ENCODE data around the gene FAAP20. TPM values are rescaled to one million over a fixed set of nuclear protein-coding genes. Genes with fewer than 3 reads are reported as not detected.

FAAP20 gene
- total and polyA plus RNA-seq, 9 of the 15 experiments (the other 6 are each of a cell fraction or from before 2014, with no cell fraction given) = 0.58 to 143 (median 9.9) TPM

DNA sequence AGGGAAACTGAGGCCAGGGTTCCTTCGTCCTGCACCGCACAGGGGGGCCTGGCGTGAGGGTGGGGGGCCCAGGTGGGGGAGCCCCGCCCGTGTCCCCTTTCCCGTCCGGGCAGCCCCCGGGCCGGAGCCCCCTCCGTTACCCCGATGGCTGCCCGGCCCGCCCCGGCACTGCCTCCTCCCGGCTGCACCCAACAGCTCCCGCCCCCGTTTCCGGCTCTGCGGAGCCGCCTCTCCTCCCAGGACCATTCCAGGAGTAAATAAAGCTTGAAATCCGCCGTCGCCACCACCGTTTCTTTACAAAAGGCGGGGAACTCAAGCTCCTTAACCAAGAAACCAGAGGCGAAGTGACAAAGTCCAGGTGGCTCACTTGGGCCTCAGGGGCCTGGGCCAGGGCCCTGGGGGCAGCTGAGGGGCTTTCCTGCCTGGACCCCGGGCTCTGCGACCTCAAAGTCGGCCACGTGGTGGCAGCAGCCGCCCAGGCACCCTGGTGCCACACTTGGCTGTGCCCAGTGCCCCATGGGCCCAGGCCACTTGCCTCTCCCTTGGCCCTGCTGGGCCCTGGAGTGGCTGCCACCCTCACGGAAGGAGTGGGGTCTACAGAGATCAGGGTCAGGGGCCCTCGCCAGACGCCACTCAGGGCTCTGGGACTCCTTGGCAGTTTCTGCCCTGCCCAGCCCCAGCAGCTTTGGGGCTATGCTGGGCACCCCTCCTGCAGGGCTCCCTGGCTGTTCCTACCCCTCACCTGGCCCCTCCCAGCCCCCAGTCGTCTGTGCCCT, 514 bp upstream of the FAAP20 start:
- H3K4me3 ChIP-seq = peak overlapping the region; percentile 54
- in situ Hi-C loops (cut with MboI) = loop anchor here (5.0 to 25.0 kb wide), 3 partner anchors 37 to 342 kb away; partner anchors contain the start of genes HES5 and PANK4
- peak; percentile 77 to 93 (median 87) for DNase-seq (ENCODE audit: extremely low read depth in 1 of 4, low spot score in 3 of 4)
- peak overlapping the region; percentile 78 for H2AFZ ChIP-seq (ENCODE audit: low read depth, low read length)
- H3K4me1 ChIP-seq (replicated peaks in 1 of 2; ENCODE audit: control insufficient read depth in 2 of 2, insufficient read depth in 2 of 2, low read length in 2 of 2) = peaks cover 39 to 85% of the 10 kb centered on the region in 2 experiments
- H3K27me3 ChIP-seq (ENCODE audit: control insufficient read depth in 2 of 2, insufficient read depth in 2 of 2, low read length in 2 of 2) = no peaks in the 10 kb centered on the region
- peak overlapping the region; percentile 67 to 87 for H3K9ac ChIP-seq (ENCODE audit: insufficient read depth in 1 of 2, low read depth in 2 of 2, low read length in 2 of 2)
- ChIA-PET POLR2A (interaction anchor here (0.6 to 1.5 kb wide), 15 partner anchors 10 to 277 kb away, joined by 3 to 8 read pairs (median 4); partner anchors contain the start of genes MORN1, RER1 and SKI), CTCF (ENCODE audit: low intra/inter-chr PET ratio) (interaction anchor here (0.6 to 3.6 kb wide), 4 partner anchors 120 to 327 kb away, joined by 4 to 44 read pairs (median 6); no protein-coding TSS in a partner anchor)
- H3K79me2 ChIP-seq (ENCODE audit: control insufficient read depth, insufficient read depth, low read length) = peaks cover 53% of the 10 kb centered on the region
- no TSS peak for BruUV-seq (replicated peaks)
- no peaks in the 10 kb centered on the region for H3K9me1 ChIP-seq (ENCODE audit: control insufficient read depth, insufficient read depth, low read length)
- H3K36me3 ChIP-seq (ENCODE audit: control insufficient read depth, insufficient read depth, low read length) = peaks cover 25% of the 10 kb centered on the region; the same call in 2 of the 3 replicates
- ATAC-seq = peak; percentile 81
- peak overlapping the region; percentile 75 for H3K27ac ChIP-seq (ENCODE audit: extremely low read depth, low read depth, low read length)
- H3K4me2 ChIP-seq (ENCODE audit: insufficient read depth, low read length) = peak overlapping the region; percentile 76
- H3K9me3 ChIP-seq (replicated peaks; ENCODE audit: control insufficient read depth, insufficient read depth, low read depth, low read length) = no peaks in the 10 kb centered on the region
- FAIRE-seq = peak; percentile 82
- WGBS (ENCODE audit: insufficient coverage, low coverage, missing lambda C conversion rate) = 6% methylated on average over 15 of the region's 35 CpGs
- no peaks in the 10 kb centered on the region for H4K20me1 ChIP-seq (replicated peaks; ENCODE audit: control insufficient read depth, insufficient read depth, low read length)
- intact Hi-C loops (cut with micrococcal nuclease) = loop anchor here (1.0 to 10.0 kb wide), 3 partner anchors 122 to 350 kb away; no protein-coding TSS in a partner anchor
- TF ChIP-seq CBX3 (IDR thresholded peaks at IDR 0.05; ENCODE audit: borderline replicate concordance in 1 of 2, low read length in 2 of 2) (peak in 1 of 2 experiments; percentile 44; a peak in 1 of 3 replicates), LEF1 (IDR thresholded peaks at IDR 0.05) (peak; percentile 20; the same call in 1 of the 2 replicates), NEUROD1 (IDR thresholded peaks at IDR 0.05; ENCODE audit: borderline replicate concordance, low read depth, low read length, partially characterized antibody) (peak; percentile 47), ELF4 (CRISPR knock-in tag; IDR thresholded peaks at IDR 0.05) (peak; percentile 56), KLF1 (tag; IDR thresholded peaks at IDR 0.05) (peak; percentile 77), MTA3 (IDR thresholded peaks at IDR 0.05; ENCODE audit: borderline replicate concordance) (peak; percentile 95), ARID2 (IDR thresholded peaks at IDR 0.05) (peak; percentile 84; the same call in 1 of the 2 replicates)
- TF ChIP-seq, protein P1, sequence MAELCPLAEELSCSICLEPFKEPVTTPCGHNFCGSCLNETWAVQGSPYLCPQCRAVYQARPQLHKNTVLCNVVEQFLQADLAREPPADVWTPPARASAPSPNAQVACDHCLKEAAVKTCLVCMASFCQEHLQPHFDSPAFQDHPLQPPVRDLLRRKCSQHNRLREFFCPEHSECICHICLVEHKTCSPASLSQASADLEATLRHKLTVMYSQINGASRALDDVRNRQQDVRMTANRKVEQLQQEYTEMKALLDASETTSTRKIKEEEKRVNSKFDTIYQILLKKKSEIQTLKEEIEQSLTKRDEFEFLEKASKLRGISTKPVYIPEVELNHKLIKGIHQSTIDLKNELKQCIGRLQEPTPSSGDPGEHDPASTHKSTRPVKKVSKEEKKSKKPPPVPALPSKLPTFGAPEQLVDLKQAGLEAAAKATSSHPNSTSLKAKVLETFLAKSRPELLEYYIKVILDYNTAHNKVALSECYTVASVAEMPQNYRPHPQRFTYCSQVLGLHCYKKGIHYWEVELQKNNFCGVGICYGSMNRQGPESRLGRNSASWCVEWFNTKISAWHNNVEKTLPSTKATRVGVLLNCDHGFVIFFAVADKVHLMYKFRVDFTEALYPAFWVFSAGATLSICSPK (IDR thresholded peaks at IDR 0.05; ENCODE audit: borderline replicate concordance) = no peak
- TF ChIP-seq, protein P2, sequence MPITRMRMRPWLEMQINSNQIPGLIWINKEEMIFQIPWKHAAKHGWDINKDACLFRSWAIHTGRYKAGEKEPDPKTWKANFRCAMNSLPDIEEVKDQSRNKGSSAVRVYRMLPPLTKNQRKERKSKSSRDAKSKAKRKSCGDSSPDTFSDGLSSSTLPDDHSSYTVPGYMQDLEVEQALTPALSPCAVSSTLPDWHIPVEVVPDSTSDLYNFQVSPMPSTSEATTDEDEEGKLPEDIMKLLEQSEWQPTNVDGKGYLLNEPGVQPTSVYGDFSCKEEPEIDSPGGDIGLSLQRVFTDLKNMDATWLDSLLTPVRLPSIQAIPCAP (CRISPR knock-in tag; IDR thresholded peaks at IDR 0.05; ENCODE audit: borderline replicate concordance) = no peak
- TF ChIP-seq, protein P3, sequence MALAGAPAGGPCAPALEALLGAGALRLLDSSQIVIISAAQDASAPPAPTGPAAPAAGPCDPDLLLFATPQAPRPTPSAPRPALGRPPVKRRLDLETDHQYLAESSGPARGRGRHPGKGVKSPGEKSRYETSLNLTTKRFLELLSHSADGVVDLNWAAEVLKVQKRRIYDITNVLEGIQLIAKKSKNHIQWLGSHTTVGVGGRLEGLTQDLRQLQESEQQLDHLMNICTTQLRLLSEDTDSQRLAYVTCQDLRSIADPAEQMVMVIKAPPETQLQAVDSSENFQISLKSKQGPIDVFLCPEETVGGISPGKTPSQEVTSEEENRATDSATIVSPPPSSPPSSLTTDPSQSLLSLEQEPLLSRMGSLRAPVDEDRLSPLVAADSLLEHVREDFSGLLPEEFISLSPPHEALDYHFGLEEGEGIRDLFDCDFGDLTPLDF (CRISPR knock-in tag; IDR thresholded peaks at IDR 0.05) = peak; percentile 64
- TF ChIP-seq, protein P4, sequence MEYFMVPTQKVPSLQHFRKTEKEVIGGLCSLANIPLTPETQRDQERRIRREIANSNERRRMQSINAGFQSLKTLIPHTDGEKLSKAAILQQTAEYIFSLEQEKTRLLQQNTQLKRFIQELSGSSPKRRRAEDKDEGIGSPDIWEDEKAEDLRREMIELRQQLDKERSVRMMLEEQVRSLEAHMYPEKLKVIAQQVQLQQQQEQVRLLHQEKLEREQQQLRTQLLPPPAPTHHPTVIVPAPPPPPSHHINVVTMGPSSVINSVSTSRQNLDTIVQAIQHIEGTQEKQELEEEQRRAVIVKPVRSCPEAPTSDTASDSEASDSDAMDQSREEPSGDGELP (CRISPR knock-in tag; IDR thresholded peaks at IDR 0.05; ENCODE audit: borderline replicate concordance) = peak; percentile 81
- TF ChIP-seq, protein P5, sequence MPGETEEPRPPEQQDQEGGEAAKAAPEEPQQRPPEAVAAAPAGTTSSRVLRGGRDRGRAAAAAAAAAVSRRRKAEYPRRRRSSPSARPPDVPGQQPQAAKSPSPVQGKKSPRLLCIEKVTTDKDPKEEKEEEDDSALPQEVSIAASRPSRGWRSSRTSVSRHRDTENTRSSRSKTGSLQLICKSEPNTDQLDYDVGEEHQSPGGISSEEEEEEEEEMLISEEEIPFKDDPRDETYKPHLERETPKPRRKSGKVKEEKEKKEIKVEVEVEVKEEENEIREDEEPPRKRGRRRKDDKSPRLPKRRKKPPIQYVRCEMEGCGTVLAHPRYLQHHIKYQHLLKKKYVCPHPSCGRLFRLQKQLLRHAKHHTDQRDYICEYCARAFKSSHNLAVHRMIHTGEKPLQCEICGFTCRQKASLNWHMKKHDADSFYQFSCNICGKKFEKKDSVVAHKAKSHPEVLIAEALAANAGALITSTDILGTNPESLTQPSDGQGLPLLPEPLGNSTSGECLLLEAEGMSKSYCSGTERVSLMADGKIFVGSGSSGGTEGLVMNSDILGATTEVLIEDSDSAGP (CRISPR knock-in tag; IDR thresholded peaks at IDR 0.05) = no peak
